Panc1 (cell line): ENCODE measurements around the gene SLC9C1. TPM values are rescaled to one million over a fixed set of nuclear protein-coding genes. Genes with fewer than 3 reads are reported as not detected.

Source experiments
- ATAC-seq: fragments of 200-7000 bp; cut with Tn5 transposase; 2 replicates; pipeline ENCODE4 v1.9.1; 2020; ENCODE audit warnings: mild to moderate bottlenecking, moderate library complexity
- BruUV-seq: library from RNA; stranded (reverse); fragments of 400-500 nt; replicated peaks from 2 replicates; lab custom pipeline; 2021; lab: Mats Ljungman, UMichigan
- CTCF ChIA-PET: fragments of 300-600 bp; sonication (Branson Sonifier 250); formaldehyde crosslinking; loops from one replicate; lab custom pipeline; 2022; ENCODE audit warnings: antibody characterized with exemption; lab: Charles Lee
- POLR2A ChIA-PET: fragments of 300-600 bp; sonication (Branson Sonifier 250); formaldehyde crosslinking; loops from one replicate; lab custom pipeline; 2022; ENCODE audit warnings: antibody characterized with exemption; lab: Charles Lee
- DNase-seq: peaks from one replicate; pipeline ENCODE4 v3.0.0-alpha.2; 2010; ENCODE audit warnings: low read depth, low spot score
- H3K27ac ChIP-seq: 2 replicates; pipeline ENCODE4 v1.5.1; 2011; ENCODE audit warnings: mild to moderate bottlenecking, low read length, inconsistent platforms
- H3K27me3 ChIP-seq: fragments of 200-500 bp; sonication (Bioruptor generic); 2 replicates; pipeline ENCODE4 v1.6.0; 2014; ENCODE audit warnings: low read length, inconsistent platforms; ENCODE audit not compliant: control insufficient read depth, insufficient read depth
- H3K36me3 ChIP-seq: fragments of 200-500 bp; sonication (Bioruptor generic); 2 replicates; pipeline ENCODE4 v1.5.1; 2014; ENCODE audit warnings: inconsistent platforms, mild to moderate bottlenecking, low read length, moderate library complexity; ENCODE audit not compliant: control insufficient read depth, insufficient read depth
- H3K4me1 ChIP-seq: 2 replicates; pipeline ENCODE4 v1.5.1; 2011; ENCODE audit warnings: inconsistent platforms, mild to moderate bottlenecking, low read length, moderate library complexity; ENCODE audit not compliant: control insufficient read depth, insufficient read depth
- H3K4me3 ChIP-seq, 2 experiments: 2 replicates each; pipeline ENCODE4 v1.5.1; 2011 to 2012; ENCODE audit warnings: low read depth in 2 of 2, low read length in 2 of 2, mild to moderate bottlenecking in 2 of 2, inconsistent platforms in 1 of 2, moderate library complexity in 1 of 2
- H3K9me3 ChIP-seq: fragments of 200-500 bp; sonication (Bioruptor generic); 2 replicates; pipeline ENCODE4 v1.5.1; 2014; ENCODE audit warnings: low read depth, mild to moderate bottlenecking, inconsistent platforms, low read length, moderate library complexity; ENCODE audit not compliant: control insufficient read depth, insufficient read depth
- CTCF ChIP-seq: fragments of 450-650 bp; IDR thresholded peaks from 2 replicates; pipeline ENCODE4 v1.5.1; 2017; ENCODE audit warnings: mild to moderate bottlenecking
- POLR2AphosphoS5 ChIP-seq: IDR thresholded peaks from 2 replicates; pipeline ENCODE4 v1.6.1; 2012; ENCODE audit warnings: mild to moderate bottlenecking, low read depth, low read length, moderate library complexity
- REST ChIP-seq, 2 experiments: IDR thresholded peaks; 2 replicates each; pipeline ENCODE4 v1.6.1; 2011 to 2012; ENCODE audit warnings: low read depth in 2 of 2, control low read depth in 1 of 2, low read length in 1 of 2, mild to moderate bottlenecking in 1 of 2, moderate library complexity in 1 of 2; ENCODE audit not compliant: insufficient read depth in 1 of 2
- SIN3A ChIP-seq: IDR thresholded peaks from 2 replicates; pipeline ENCODE4 v1.6.1; 2012; ENCODE audit warnings: low read depth, mild to moderate bottlenecking, low read length, moderate library complexity, borderline replicate concordance; ENCODE audit not compliant: insufficient read depth
- TCF7L2 ChIP-seq: IDR thresholded peaks from 2 replicates; pipeline ENCODE4 v1.6.1; 2011; ENCODE audit warnings: mild to moderate bottlenecking, low read depth, low read length, inconsistent platforms
- in situ Hi-C: cut with HindIII; loops from 2 replicates; pipeline ENCODE4 v1.10.0; 2016; ENCODE audit warnings: low sequenced_read_pairs, low pct_unique_long_range_greater_than_20kb
- intact Hi-C: fragments of 100-400 bp; cut with micrococcal nuclease; formaldehyde crosslinking; loops from one replicate; pipeline ENCODE4 v1.10.0; 2022; ENCODE audit not compliant: unreplicated experiment
- total RNA-seq: library from RNA; stranded (reverse); gene quantifications from one replicate; pipeline ENCODE4 v1.2.1, GENCODE V29; 2021; ENCODE audit not compliant: unreplicated experiment

The SLC9C1 gene
- total RNA-seq, 1 experiment from 2014 or later = not detected

GRCh38 chr3:112331851-112332250, 37.8 kb upstream of the SLC9C1 start:
- ChIA-PET CTCF (interaction anchor here (0.6 kb wide), 1 partner anchor 1162 kb away, joined by 3 read pairs; no protein-coding TSS in a partner anchor), POLR2A (no interaction called here)
- no peak overlapping the region for H3K4me3 ChIP-seq
- in situ Hi-C loops = no loop called here
- intact Hi-C loops = no loop called here
- TF ChIP-seq CTCF (no peak), SIN3A (no peak), TCF7L2 (no peak), POLR2AphosphoS5 (no peak), REST (IDR thresholded peaks at IDR 0.05; ENCODE audit: insufficient read depth in 1 of 2, low read depth in 2 of 2, low read length in 1 of 2) (no peak)
- H3K4me1 ChIP-seq = no peaks in the 10 kb centered on the region
- H3K9me3 ChIP-seq = no peaks in the 10 kb centered on the region
- no TSS peak for BruUV-seq
- DNase-seq = no peak
- no peaks in the 10 kb centered on the region for H3K36me3 ChIP-seq
- no peak overlapping the region for H3K27ac ChIP-seq
- ATAC-seq = no peak
- H3K27me3 ChIP-seq = peaks cover 8% of the 10 kb centered on the region; the same call in 1 of the 2 replicates

GRCh38 chr3:112327371-112327951, 33.4 kb upstream of the SLC9C1 start:
- TF ChIP-seq CTCF (peak; percentile 64; the same call in 1 of the 2 replicates), SIN3A (no peak), POLR2AphosphoS5 (no peak)
- peaks cover 4% of the 10 kb centered on the region; the same call in 1 of the 2 replicates for H3K27me3 ChIP-seq
- H3K36me3 ChIP-seq = no peaks in the 10 kb centered on the region
- ChIA-PET POLR2A (no interaction called here), CTCF (no interaction called here)
- intact Hi-C loops = loop anchor here (1.0 to 5.0 kb wide), 2 partner anchors 110 to 192 kb away; no protein-coding TSS in a partner anchor
- in situ Hi-C loops = no loop called here
- no peaks in the 10 kb centered on the region for H3K9me3 ChIP-seq
- DNase-seq = no peak
- peak; percentile 96 for ATAC-seq
- no TSS peak for BruUV-seq
- H3K4me1 ChIP-seq = no peaks in the 10 kb centered on the region
- no peak overlapping the region for H3K4me3 ChIP-seq
- no peak overlapping the region for H3K27ac ChIP-seq
